Measurements from ENCODE around the gene GATB. TPM values are rescaled to one million over a fixed set of nuclear protein-coding genes. Genes with fewer than 3 reads are reported as not detected.

GATB gene, protein sequence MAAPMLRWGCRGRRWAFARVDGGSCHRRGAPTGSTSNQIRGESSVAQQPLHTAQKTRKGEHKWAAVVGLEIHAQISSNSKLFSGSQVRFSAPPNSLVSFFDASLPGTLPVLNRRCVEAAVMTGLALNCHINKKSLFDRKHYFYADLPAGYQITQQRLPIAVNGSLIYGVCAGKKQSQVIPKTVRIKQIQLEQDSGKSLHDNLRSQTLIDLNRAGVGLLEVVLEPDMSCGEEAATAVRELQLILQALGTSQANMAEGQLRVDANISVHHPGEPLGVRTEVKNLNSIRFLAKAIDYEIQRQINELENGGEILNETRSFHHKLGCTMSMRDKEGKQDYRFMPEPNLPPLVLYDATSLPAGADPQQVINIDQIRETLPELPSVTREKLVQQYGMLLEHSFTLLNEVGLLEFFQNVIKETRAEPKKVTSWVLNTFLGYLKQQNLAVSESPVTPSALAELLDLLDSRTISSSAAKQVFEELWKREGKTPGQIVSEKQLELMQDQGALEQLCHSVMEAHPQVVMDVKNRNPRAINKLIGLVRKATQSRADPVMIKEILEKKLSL
- 10 to 100 TPM; 31.1 to 39.3 (median 33.1) TPM for polyA plus RNA-seq (ENCODE audit: insufficient read length in 4 of 4)

DNA sequence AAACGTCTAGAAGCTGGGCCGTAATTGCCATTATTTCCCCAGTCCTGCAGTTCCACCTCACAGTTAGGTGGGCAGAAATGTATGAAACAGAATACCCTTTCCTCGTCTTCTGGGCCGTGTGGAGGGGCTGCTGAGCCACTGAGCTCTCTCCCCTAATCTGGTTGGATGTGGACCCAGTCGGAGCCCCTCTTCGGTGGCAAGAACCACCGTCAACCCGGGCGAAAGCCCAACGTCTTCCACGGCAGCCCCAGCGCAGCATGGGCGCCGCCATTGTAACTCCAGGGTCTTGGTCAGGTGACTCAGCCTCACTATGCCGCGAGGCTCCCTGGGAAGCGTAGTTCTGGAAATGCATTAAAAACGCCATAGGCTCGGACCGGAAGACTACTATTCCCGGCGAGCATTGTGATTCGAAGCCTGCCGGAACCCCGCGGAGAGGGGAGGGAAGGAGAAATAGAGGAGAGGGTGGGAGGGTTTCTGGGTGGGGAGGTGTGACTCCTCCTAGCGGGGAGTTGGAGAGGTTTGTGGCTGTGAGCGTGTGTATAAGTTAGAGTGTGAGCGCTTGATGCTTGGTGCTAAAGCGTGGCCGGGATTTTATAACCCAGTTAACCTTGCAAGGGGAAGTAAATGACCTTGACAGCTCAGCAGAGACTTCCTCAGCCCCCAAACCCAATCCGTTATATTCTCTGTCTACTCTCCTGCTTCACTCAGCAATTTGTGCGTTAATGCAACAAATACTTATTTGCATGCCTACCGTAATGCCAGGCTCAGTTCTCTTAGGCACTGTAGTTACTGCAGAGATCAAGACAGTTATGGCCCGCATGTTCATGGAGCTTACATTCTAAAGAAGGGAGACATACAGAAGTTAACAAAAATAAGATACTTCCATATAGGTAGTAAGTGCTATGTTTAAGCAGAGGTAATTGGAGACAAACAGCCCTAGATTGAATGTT, at the start of gene GATB:
Gene GATB (minus strand): TSS at position 296 of the 950 bp plus-strand sequence. CDS start 25 bp downstream, at position 271.
- DNase-seq (ENCODE audit: low read depth in 4 of 4, low spot score in 2 of 4): peak; percentile 86 to 97 (median 90)

DNA sequence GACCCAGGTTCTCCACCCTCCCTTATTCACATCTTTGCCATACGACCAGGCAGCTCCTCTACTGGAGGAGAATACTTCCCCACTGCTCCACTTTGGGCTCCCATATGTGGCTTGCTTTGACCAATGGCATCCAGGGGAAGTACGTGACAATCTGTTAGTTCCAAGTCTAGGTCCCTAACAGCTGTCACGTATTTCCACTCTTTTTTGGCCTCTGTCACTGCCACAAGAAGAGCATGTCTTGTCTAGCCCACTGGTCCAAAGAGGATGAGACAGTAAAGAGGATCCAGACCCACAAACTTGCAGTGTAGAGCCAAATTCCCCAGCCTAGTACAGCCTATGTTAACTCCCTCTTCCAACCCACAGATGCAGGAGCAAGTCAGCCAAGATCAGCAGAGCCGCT, 49.7 kb upstream of the GATB start:
- no peak for DNase-seq (ENCODE audit: low read depth in 4 of 4, low spot score in 2 of 4)

DNA sequence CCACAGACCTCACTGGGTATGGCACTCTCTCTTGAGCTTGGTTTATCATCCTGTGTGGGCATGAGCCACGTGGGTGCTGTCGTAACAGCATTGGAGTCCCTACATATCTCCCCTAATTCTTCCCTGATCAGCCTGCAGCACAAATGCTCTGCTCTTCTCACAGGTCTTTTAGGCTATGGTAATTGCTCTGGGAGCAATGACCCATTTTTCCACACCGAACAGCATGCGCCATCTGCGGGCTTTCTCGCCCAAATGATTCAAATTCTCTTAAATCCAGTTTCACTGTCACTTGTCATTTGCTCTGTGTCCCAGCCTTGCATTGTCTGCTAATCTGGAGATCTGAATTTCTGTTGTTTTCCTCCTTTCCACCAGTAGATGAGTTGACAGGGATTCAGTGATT, 48.9 kb upstream of the GATB start:
- DNase-seq (ENCODE audit: low read depth in 4 of 4, low spot score in 2 of 4): no peak

DNA sequence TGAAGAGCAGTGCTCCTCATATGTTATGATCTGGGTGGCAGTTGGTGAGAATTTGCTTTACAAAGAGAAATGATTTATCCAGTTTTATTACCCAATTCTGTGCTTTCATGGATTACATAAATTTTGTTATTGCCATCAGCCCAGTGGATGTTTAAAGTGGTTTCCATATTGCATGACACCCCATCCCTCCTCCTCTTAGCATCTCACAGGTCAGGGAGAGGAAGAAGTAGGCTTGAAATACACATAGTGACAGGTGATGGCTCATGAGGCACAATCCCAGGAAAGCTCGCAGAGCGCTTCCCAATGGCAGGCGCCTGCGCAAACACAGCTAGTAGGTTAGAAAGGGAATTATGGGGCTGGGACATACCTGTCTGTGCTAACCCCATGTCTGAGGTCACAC, 47.7 kb upstream of the GATB start:
- no peak for DNase-seq (ENCODE audit: low read depth in 4 of 4, low spot score in 2 of 4)

DNA sequence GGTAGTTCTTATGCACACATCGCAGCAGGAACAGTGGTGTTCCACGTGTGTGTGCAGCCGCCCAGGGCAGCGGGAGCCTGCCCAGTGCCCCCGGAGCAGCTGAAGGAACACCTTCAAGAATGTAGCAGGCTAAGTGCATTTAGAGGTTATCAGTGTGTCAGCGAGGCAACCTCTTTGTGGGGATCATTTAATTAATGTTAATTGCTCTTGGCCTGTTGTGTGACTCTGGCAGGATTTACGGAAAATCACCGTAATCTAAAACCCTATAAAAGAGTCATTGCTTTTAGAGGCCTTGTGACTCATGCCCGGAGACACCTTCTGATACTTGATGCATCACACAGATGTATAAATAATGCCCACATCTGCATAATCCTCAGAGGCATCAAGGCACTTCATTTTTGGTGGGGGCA, 47.3 kb upstream of the GATB start:
- DNase-seq (ENCODE audit: low read depth in 4 of 4, low spot score in 2 of 4): no peak

DNA sequence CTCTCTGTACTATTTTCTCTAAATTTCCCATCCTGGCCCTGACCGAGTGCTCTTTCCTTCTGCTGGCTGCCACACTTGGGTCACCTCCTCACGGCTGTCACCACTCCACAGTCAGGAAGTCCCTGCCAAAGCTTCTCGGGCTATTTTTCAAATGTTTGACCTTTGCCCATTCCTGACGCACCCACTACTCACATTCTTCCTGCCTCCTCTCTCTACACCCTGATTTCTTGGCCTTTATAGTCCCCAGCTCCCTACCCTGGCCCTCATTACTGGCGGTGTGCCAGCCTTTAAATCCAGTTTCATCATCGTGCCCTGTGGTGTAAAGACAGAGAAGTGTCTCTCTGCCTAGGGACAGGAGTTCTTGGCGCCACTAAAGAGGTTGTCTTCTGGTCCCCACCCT, 46.4 kb upstream of the GATB start:
- no peak for DNase-seq (ENCODE audit: low read depth in 4 of 4, low spot score in 2 of 4)

DNA sequence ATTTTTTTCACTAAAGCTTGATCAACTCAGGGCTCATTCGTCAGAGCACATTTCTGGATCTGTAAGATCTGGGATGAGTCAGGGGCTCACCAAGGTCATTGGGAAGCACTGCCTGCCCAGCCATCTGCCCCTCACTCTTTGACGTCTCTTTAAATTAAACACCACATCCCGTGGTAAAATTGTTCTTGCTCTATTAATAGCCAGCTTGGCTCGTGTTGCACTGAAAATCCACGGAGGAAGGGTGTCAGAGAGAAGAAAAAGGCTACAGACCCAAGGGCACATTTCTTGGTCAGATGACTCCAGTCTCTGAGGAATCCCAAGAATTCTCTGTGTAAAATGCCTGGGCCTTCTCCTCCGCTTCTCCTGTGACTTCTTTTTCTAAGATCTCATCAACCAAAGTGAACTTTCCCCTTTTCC, 45.7 kb upstream of the GATB start:
- no peak for DNase-seq (ENCODE audit: low read depth in 4 of 4, low spot score in 2 of 4)

DNA sequence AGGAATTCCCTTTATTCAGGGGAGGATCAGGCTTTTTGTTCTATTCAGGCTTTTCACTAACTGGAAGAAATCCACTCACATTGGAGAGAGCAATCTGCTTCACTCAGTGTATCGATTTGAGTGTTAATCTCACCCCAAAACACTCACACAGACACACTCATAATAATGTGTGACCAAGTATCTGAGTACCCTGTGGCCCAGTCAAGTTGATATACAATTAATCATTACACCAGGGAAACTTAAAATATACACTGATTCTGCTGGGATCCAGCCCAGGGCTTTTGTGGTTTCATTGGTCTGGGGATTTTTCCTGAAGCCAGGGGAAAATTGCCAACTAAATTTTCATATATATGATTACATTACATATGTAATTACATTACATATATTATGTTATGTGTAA, 44.0 kb upstream of the GATB start:
- DNase-seq (ENCODE audit: low read depth in 4 of 4, low spot score in 2 of 4): no peak

DNA sequence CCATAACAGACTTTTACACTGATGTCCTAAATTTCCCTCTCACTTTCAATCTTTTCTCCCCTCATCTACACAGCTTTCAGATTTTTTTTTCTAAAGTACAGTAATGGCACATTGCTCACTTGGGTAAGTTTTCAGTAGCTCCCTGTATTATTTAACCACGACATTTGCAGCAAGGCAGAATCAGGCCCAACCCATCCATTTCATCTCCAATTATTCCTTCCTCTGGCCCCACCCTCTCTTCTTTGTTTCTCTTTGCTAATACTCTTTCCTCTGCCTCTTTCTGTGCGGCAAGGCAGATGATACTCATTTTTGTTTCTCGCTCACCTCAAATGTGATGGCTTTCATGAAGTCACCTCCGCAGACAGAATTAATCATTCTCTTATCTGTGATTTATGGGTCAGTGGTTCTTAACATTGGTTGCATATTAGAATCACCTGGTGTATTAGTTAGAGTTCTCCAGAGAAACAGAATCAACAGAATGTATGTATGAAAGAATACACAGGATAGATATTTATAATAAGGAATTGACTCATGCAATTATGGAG, 43.4 kb upstream of the GATB start:
- no peak for DNase-seq (ENCODE audit: low read depth in 4 of 4, low spot score in 2 of 4)

DNA sequence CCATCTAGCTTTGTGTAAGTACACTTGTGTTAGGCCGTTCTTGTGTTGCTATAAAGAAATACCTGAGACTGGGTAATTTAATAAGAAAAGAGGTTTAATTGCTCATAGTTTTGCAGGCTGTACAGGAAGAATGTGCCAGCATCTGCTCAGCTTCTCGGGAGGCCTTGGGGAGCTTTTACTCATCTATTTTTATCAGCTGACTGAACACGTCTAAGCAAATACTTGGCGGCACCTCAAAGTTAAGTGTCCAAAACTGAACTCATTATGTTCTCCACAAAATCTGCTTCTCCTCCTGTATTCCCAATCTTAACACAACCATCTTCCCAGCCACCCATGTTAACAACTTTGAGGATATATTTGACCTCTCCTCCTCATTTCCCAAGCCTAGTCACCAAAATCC, 42.4 kb upstream of the GATB start:
- DNase-seq (ENCODE audit: low read depth in 4 of 4, low spot score in 2 of 4): no peak

DNA sequence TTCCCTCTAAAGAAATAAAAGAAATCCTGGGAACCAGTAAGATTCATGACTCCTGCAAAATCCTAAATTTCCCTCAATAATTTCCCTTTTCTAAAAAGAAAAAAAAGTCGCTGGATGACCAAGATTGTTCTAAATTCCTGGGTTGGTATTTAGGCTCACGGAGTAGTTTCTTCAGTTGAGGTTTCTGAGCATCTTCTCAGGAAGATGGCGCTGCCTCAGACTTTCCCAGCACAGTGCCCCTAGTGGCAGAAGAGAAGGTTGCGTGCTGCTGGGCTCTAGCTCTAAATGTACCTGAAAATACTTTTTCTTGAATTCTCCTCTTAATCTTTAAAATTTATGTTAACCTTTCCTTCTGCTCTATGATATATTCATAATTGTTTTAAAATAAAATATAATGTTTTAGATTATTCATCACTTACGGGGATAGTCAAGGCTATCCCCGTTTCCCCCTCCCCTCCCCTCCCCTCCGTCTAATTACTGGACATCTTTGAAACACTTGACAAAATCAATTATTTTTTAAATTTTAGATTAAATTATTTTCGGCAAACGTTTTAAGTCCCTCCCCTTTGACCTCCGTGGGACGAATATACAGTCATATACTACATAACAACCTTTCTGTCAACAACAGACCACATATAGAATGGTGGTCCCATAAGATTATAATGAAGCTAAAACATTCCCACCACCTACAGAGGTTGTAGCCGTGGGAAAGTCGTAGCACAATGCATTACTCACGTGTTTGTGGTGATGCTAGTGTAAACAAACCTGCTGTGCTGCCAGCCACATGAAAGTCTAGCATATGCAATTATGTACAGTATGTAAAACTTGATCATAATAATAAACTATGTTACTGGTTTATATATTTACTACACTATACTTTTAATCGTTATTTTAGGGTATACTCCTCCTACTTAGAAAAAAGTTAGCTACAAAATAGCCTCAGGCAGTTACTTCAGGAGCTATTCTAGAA, 41.0 kb upstream of the GATB start:
- no peak for DNase-seq (ENCODE audit: low read depth in 4 of 4, low spot score in 2 of 4)

DNA sequence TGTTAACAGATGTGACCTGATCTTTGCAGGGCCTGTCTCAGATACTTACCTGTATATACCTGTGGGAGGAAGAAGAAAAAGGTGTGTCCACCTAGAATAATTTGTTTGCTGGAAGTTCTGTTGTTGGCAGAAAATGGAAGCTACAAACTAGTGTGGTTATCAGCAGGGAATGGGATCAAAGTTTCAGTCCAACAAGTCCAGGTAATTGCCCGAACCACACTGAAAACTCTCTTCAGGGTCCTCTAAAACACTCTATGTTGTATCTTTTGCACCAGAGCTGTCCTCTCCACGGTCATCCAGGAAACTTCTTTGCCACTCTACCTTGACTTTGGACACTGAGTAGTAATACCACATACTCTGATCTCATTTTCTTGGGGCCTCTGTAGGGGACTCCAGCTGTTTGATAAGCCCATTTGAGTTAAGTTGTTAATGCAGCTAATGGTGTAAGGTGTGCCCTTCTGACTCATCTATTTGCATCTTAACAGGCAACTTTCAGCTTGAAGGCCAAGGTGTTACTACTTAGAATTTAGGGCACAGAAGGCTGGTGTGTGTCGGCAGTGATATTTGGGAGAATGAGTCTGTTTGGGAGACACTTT, 38.7 kb upstream of the GATB start:
- no peak for DNase-seq (ENCODE audit: low read depth in 4 of 4, low spot score in 2 of 4)

DNA sequence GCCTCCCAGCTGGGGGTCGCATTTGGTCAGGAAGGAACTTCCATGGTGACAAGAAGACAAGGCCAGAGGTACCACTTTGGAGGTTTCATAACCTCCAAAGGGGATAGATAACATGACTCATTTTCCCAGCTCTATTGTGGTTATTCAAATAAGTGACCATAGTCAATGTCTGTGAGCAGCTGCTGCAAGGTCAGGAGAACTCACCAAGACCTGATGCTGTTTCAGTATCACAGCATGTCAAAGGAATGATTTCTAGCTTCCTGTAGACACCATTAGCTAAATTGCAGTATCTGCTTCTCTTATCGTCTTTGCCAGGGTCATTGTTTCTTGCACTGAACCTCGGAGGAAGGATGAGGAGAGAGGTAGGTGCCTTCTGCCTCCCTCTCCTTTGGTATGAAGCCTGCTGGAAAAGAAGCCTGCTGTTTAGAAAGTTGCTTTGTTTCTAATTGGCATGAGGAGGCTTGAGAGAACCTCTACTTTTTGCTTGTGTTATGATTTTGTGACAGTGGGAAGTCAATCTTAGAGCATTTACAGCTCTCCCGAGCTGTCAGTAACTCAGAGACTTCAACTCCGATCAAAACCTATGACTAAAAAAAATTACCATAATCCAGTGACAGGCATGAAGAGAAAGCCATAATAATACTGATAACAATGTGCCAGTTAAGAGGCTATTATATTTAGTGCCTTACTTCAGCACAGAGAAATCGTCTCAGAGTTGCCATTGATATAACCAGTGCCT, 38.0 kb upstream of the GATB start:
- no peak for DNase-seq (ENCODE audit: low read depth in 4 of 4, low spot score in 2 of 4)

DNA sequence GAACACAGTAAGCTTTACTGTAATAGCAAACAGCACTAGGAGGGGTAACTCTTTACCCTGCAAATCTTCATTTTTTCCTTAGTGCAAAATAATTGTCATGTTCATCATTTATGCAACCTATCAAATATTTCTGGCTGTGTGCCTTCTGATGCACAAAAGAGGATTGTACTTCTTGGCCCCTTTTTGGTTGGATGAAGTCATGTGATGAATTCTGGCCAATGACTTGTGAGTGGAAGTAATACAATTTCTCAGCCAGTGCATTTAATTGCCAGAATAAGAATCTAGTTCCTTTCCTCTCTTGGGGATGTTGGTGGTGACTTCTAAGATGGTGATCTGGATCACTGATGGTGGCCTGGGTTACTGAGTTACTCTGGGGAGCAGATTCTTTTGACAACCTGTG, 37.0 kb upstream of the GATB start:
- no peak for DNase-seq (ENCODE audit: low read depth in 4 of 4, low spot score in 2 of 4)

DNA sequence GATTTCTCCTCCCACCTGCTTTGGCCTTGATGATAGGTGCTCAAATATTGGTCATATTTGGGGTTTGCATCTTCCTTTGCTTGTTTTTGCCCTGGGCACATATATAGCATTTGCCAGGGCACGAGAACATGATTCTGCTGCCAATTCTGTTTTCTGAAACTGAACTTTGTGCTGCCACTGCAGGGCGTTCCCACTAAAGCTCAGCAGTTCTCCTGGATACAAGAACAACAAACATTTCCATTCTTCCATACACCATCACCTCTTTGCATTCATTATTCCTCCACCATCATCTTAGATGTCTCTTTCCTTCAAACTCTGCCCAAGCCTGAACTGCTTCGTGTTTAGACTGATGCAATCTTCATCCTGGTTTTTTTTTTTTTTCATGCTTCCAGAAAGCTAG, 36.3 kb upstream of the GATB start:
- no peak for DNase-seq (ENCODE audit: low read depth in 4 of 4, low spot score in 2 of 4)

DNA sequence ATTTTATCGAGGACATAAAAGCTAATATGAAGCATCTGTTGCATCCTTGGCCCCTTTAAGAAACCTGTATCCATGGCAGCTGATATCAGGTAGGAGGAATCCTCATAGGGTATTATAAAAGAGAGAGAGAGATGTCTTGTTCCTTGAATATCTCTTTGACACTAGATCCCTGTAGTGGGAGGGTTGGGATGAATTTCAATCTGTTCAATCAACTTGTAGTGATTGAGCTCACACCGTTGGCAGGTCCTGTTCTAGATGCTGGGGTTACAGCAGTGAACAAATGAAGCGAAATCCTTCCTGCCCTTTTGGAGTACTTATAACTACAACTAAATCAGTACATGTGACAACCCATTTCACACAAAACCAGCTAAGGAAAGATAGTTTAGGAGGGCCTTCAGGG, 35.3 kb upstream of the GATB start:
- no peak for DNase-seq (ENCODE audit: low read depth in 4 of 4, low spot score in 2 of 4)

DNA sequence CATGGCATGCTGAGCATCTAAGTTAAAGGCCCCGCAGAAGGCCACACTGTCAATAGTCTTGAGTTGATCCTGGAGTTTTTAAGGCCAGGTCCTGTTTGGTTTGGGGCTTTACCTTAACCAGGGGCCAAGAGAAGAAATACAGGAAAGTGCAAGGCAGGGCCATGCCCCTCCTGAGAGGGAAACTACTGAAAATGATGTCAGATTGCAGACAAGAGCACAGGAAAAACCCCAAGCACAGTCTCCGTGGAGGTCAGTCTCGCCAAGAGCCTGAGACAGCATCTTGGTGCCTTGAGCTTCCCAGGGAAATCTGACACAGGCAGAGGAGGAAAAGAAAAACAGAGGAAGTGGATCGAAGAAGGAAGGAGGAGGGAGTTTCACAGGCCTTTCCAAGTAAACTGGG, 32.2 kb upstream of the GATB start:
- DNase-seq (ENCODE audit: low read depth in 4 of 4, low spot score in 2 of 4): no peak

DNA sequence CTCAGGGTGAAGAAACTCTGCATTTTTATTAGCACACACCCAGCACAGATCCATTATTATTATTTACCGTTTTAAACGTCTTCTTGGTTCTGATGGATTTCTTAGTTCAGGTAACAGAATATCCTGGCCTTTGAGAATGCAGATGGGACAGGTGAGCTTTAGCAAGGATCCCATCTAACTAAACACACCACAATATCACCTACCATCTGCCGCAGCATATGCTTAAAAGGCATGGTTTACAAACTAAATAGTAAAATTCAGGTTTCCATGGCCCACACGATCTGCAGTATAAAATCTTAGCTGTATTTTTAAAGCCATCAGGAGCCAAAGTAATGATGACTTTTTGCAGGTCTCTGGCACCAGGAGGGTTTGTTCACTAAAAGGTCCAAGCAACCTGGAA, 31.7 kb upstream of the GATB start:
- no peak for DNase-seq (ENCODE audit: low read depth in 4 of 4, low spot score in 2 of 4)

DNA sequence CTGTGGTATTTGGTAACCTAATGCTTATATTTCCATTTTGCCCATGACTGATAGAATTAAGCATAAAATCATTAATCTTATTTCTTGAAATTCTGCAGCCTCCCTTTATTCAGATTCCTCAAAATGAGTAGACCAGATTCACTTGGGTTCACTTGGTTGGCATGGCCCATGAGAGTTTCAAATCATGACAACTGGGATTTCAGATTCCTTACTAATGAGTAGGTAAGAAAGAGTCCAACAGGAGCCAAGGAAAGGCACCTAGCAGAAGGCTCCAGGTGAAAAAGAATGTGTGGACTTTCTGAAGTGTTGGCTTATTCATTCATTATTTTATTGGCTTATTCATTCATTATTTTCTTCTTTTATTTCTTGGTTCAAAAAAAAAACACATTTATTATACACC, 27.2 kb upstream of the GATB start:
- DNase-seq (ENCODE audit: low read depth in 4 of 4, low spot score in 2 of 4): no peak

Data from left renal cortex interstitium (tissue), 4 donors.